ENCODE measurements around the gene CELA2B.

DNA sequence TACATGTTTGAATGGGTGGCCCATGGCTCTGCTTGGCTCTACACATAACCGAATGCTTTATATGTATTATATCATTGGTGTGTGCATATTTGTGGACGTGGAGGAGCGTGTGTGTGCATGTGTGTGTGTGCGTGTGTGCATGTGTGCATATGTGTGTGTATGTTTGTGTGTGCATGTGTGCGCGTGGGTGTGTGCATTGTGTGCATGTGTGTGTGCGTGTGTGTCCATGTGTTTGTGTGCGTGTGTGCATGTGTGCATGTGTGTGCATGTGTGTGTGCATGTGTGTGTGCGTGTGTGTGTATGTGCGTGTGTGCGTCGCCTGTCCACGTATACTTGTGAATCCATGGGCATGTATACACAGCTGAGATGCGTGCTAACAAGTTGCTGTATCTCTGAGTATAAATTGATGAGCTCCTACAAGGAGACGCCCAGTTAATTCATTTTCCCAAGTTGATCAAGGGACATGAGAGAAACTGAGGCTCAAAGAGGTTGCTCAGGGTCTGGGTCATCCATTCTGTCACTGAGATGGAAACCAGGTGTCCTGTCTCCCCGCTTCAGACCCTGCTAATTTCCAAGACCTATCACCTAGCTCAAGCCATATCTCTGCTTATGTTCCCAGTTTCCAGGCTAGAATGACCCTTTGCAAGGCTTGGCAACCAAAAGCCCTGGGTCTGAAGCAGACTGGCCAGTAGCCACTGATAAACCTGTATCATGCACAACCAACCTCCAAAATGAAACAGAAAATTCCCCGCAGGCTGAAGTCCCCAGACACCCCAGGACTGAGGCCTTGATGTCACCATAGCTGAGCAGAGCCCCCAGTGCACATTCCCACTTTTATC lies 40.4 kb upstream of the CELA2B start:
- TF ChIP-seq, protein P1, sequence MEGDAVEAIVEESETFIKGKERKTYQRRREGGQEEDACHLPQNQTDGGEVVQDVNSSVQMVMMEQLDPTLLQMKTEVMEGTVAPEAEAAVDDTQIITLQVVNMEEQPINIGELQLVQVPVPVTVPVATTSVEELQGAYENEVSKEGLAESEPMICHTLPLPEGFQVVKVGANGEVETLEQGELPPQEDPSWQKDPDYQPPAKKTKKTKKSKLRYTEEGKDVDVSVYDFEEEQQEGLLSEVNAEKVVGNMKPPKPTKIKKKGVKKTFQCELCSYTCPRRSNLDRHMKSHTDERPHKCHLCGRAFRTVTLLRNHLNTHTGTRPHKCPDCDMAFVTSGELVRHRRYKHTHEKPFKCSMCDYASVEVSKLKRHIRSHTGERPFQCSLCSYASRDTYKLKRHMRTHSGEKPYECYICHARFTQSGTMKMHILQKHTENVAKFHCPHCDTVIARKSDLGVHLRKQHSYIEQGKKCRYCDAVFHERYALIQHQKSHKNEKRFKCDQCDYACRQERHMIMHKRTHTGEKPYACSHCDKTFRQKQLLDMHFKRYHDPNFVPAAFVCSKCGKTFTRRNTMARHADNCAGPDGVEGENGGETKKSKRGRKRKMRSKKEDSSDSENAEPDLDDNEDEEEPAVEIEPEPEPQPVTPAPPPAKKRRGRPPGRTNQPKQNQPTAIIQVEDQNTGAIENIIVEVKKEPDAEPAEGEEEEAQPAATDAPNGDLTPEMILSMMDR (IDR thresholded peaks at IDR 0.05) = no peak
- TF ChIP-seq POLR2A (IDR thresholded peaks at IDR 0.05) = no peak
